Bronchial epithelial cell (primary cell): Measurements from ENCODE around the gene FSTL3. TPM values are rescaled to one million over a fixed set of nuclear protein-coding genes. Genes with fewer than 3 reads are reported as not detected.

Experiments used
- DNase-seq: peaks from one replicate; pipeline ENCODE4 v3.0.0-alpha.2; 2010; ENCODE audit warnings: low read depth
- FAIRE-seq: peaks from 2 replicates; lab custom pipeline; 2011; peaks lifted over from hg19 to GRCh38; lab: Jason Lieb, UNC
- H3K27me3 ChIP-seq: 2 replicates; pipeline ENCODE4 v1.5.1; 2011; ENCODE audit warnings: low read length; ENCODE audit not compliant: control insufficient read depth, insufficient read depth
- H3K36me3 ChIP-seq: 2 replicates; pipeline ENCODE4 v1.5.1; 2011; ENCODE audit warnings: low read length; ENCODE audit not compliant: control insufficient read depth, insufficient read depth
- H3K4me3 ChIP-seq: 2 replicates; pipeline ENCODE4 v1.5.1; 2011; ENCODE audit warnings: mild to moderate bottlenecking, low read depth, low read length, control low read depth
- total RNA-seq: library from RNA; depleted of rRNA; stranded (reverse); fragments of >200 nt; gene quantifications from 2 replicates; pipeline ENCODE4 v1.2.1, GENCODE V29; 2014
- TF ChIP-seq, protein P1 (sequence below): IDR thresholded peaks from 2 replicates; pipeline ENCODE4 v1.5.1; 2011; ENCODE audit warnings: mild to moderate bottlenecking, moderate library complexity, low read length, control low read depth, inconsistent platforms; ENCODE audit not compliant: insufficient read depth, severe bottlenecking

FSTL3 gene
- total RNA-seq, 1 donor from 2014 or later, result 143 TPM

- H3K27me3 ChIP-seq, result peaks cover 2% of the 10 kb centered on the region
- DNase-seq, result no peak
- FAIRE-seq, result no peak
- TF ChIP-seq, protein P1, sequence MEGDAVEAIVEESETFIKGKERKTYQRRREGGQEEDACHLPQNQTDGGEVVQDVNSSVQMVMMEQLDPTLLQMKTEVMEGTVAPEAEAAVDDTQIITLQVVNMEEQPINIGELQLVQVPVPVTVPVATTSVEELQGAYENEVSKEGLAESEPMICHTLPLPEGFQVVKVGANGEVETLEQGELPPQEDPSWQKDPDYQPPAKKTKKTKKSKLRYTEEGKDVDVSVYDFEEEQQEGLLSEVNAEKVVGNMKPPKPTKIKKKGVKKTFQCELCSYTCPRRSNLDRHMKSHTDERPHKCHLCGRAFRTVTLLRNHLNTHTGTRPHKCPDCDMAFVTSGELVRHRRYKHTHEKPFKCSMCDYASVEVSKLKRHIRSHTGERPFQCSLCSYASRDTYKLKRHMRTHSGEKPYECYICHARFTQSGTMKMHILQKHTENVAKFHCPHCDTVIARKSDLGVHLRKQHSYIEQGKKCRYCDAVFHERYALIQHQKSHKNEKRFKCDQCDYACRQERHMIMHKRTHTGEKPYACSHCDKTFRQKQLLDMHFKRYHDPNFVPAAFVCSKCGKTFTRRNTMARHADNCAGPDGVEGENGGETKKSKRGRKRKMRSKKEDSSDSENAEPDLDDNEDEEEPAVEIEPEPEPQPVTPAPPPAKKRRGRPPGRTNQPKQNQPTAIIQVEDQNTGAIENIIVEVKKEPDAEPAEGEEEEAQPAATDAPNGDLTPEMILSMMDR, result no peak
- H3K4me3 ChIP-seq, result no peak overlapping the region
- no peaks in the 10 kb centered on the region for H3K36me3 ChIP-seq
These were observed 44.4 kb downstream of the FSTL3 start for GRCh38 chr19:720345-721160.

- no peak overlapping the region for H3K4me3 ChIP-seq
- FAIRE-seq, result no peak
- H3K27me3 ChIP-seq, result peaks cover 2% of the 10 kb centered on the region
- DNase-seq, result no peak
- H3K36me3 ChIP-seq, result no peaks in the 10 kb centered on the region
- TF ChIP-seq, protein P1, result no peak
These were observed 46.4 kb downstream of the FSTL3 start for GRCh38 chr19:722553-723101.

DNA sequence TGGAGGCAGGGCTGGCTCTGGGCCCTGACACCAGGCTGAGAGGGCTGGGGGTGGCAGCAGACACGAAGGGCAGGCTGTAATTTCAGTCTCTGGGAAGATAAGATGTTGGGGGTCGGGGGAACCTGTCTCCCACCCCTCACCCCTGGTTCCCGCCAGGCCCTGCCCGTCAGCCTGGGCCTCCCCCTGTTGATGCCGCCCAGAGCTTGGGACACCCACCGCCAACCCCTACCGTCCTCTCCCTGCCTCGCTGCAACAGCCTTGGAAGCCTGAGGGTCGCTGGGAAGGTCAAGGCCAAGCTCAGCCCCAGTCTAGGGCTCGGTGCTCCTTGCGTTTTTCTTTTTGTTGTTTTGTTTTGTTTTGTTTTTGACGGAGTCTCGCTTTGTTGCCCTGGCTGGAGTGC, 47.1 kb downstream of the FSTL3 start:
- TF ChIP-seq, protein P1, result no peak
- FAIRE-seq (no peak), DNase-seq (no peak)
- no peak overlapping the region for H3K4me3 ChIP-seq
- no peaks in the 10 kb centered on the region for H3K36me3 ChIP-seq
- H3K27me3 ChIP-seq, result peaks cover 2% of the 10 kb centered on the region

- H3K4me3 ChIP-seq, result no peak overlapping the region
- FAIRE-seq, result no peak
- TF ChIP-seq, protein P1, result no peak
- peaks cover 2% of the 10 kb centered on the region for H3K27me3 ChIP-seq
- H3K36me3 ChIP-seq, result no peaks in the 10 kb centered on the region
- no peak for DNase-seq
These were observed 47.5 kb downstream of the FSTL3 start for GRCh38 chr19:723714-724113.

GRCh38 chr19:725461-726089, 49.4 kb downstream of the FSTL3 start:
- DNase-seq, result no peak
- no peak for FAIRE-seq
- H3K36me3 ChIP-seq, result no peaks in the 10 kb centered on the region
- no peak overlapping the region for H3K4me3 ChIP-seq
- H3K27me3 ChIP-seq, result no peaks in the 10 kb centered on the region
- TF ChIP-seq, protein P1, result no peak
